Body of pancreas (tissue), 4 donors: ENCODE results near the gene AGTRAP.

Experiments
- POLR2A ChIP-seq, 3 donors: fragments of 450-650 bp; IDR thresholded peaks; one replicate each; pipeline ENCODE4 v1.6.1; 2016; ENCODE audit warnings: antibody characterized with exemption in 3 of 3, mild to moderate bottlenecking in 2 of 3
- TF ChIP-seq, protein P1 (sequence below), 7 experiments: fragments of 450-650 bp in 4 of 7; fragments of 200-600 bp in 3 of 7; sonication (generic) in 3 of 7; IDR thresholded peaks; one replicate each; pipeline ENCODE4 v1.5.1; 2016 to 2019; ENCODE audit warnings: antibody characterized with exemption in 7 of 7

GRCh38 chr1:11705596-11705995, 30.3 kb upstream of the AGTRAP start:
- TF ChIP-seq, protein P1, sequence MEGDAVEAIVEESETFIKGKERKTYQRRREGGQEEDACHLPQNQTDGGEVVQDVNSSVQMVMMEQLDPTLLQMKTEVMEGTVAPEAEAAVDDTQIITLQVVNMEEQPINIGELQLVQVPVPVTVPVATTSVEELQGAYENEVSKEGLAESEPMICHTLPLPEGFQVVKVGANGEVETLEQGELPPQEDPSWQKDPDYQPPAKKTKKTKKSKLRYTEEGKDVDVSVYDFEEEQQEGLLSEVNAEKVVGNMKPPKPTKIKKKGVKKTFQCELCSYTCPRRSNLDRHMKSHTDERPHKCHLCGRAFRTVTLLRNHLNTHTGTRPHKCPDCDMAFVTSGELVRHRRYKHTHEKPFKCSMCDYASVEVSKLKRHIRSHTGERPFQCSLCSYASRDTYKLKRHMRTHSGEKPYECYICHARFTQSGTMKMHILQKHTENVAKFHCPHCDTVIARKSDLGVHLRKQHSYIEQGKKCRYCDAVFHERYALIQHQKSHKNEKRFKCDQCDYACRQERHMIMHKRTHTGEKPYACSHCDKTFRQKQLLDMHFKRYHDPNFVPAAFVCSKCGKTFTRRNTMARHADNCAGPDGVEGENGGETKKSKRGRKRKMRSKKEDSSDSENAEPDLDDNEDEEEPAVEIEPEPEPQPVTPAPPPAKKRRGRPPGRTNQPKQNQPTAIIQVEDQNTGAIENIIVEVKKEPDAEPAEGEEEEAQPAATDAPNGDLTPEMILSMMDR (IDR thresholded peaks at IDR 0.05) = no peak
- TF ChIP-seq POLR2A (IDR thresholded peaks at IDR 0.05) = no peak
